H1 (cell line): ENCODE measurements around the gene SLC25A12. TPM values are rescaled to one million over a fixed set of nuclear protein-coding genes. Genes with fewer than 3 reads are reported as not detected.

Experiments
- CHD7 ChIP-seq: fragments of 300-600 bp; sonication (generic); IDR thresholded peaks from 2 replicates; pipeline ENCODE4 v1.7.1; 2012; ENCODE audit warnings: low read length, moderate library complexity, mild to moderate bottlenecking, inconsistent platforms; ENCODE audit not compliant: insufficient replicate concordance
- CREB1 ChIP-seq: IDR thresholded peaks from 2 replicates; pipeline ENCODE4 v1.6.1; 2012; ENCODE audit warnings: inconsistent platforms
- E2F6 ChIP-seq: IDR thresholded peaks from 2 replicates; pipeline ENCODE4 v1.6.1; 2012; ENCODE audit warnings: inconsistent platforms
- EGR1 ChIP-seq: IDR thresholded peaks from 2 replicates; pipeline ENCODE4 v1.6.1; 2011; ENCODE audit warnings: low read depth, low read length, borderline replicate concordance
- EZH2 ChIP-seq: fragments of 200-600 bp; sonication (generic); IDR thresholded peaks from 2 replicates; pipeline ENCODE4 v1.7.1; 2012; ENCODE audit warnings: low read depth, mild to moderate bottlenecking, moderate library complexity, low read length, inconsistent platforms; ENCODE audit not compliant: severe bottlenecking
- PHF8 ChIP-seq: fragments of 200-600 bp; sonication (generic); conservative IDR thresholded peaks from 2 replicates; pipeline ENCODE4 v1.7.1; 2012; ENCODE audit warnings: low read depth, mild to moderate bottlenecking, inconsistent platforms, low read length, moderate library complexity
- POU5F1 ChIP-seq: IDR thresholded peaks from 2 replicates; pipeline ENCODE4 v1.6.1; 2011; ENCODE audit warnings: low read depth, mild to moderate bottlenecking, low read length, moderate library complexity
- RAD21 ChIP-seq, 2 experiments: IDR thresholded peaks in 1 of 2; conservative IDR thresholded peaks in 1 of 2; 2 replicates each; pipeline ENCODE4 v1.6.1; 2011; ENCODE audit warnings: low read depth in 2 of 2, low read length in 2 of 2, improper control_type of control experiment in 1 of 2, inconsistent platforms in 1 of 2, mild to moderate bottlenecking in 1 of 2, moderate library complexity in 1 of 2
- USF2 ChIP-seq: IDR thresholded peaks from 2 replicates; pipeline ENCODE4 v1.6.1; 2011; ENCODE audit warnings: low read length, improper control_type of control experiment
- ZNF274 ChIP-seq: IDR thresholded peaks from 2 replicates; pipeline ENCODE4 v1.7.0; 2012; ENCODE audit warnings: low read length, borderline replicate concordance; ENCODE audit errors: extremely low read depth
- polyA plus RNA-seq, 7 experiments: library from polyadenylated mRNA; depleted of rRNA in 3 of 7; stranded (reverse) in 5 of 7; unstranded in 2 of 7; fragments of >200 nt in 5 of 7; fragments of 200-250 nt in 2 of 7; gene quantifications; 1 replicate in 5 of 7; 2 replicates in 1 of 7; 4 replicates in 1 of 7; pipeline versions ENCODE4 v1.2.1 to v1.2.3, GENCODE V29; 2011 to 2013; ENCODE audit warnings: missing spikeins in 2 of 7, mixed read lengths in 2 of 7
- total RNA-seq: library from RNA; stranded (reverse); fragmentation: NEBNext Ultra II Directional; extraction: Animal tissue kit (Norgen Biotek cat#: 25700); gene quantifications from 2 replicates; pipeline ENCODE4 v1.2.1, GENCODE V29; 2021

The SLC25A12 gene
- total and polyA plus RNA-seq, 2 of the 8 experiments (the other 6 are each of a cell fraction or from before 2014, with no cell fraction given), result 7.7 to 10.2 TPM

GRCh38 chr2:171789956-171790355 lies 104.1 kb downstream of the SLC25A12 start (continued):
- TF ChIP-seq CHD7 (no peak), EGR1 (no peak), PHF8 (no peak), E2F6 (no peak), ZNF274 (no peak), EZH2 (no peak), USF2 (no peak), RAD21 (IDR thresholded peaks at IDR 0.05 in 1 of 2, conservative IDR thresholded peaks at IDR 0.05 in 1 of 2; ENCODE audit: low read depth in 2 of 2, low read length in 2 of 2) (no peak), POU5F1 (no peak), CREB1 (no peak)
